Measurements from ENCODE around the gene GRIN3A.

DNA sequence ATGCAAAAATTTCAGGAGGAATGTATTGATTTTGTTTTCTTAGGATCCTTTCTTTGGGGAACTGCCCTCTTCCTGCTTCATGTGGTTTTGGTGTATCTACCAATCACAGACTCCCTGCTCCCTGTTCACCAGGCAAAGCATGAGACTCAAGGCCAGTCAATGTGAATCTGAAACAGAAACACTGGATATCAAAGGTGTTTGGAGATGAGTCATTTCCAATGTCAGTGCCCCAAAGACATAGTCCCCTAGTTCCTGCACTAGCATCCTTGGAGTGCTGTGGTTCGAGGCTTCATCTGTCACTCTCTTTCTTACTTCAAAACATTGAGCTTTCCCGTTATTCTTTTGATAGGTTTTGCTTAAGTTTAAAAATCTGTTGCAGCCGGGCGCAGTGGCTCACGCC, 151.8 kb downstream of the GRIN3A start:
- TF ChIP-seq POLR2A (IDR thresholded peaks at IDR 0.05) = no peak
- TF ChIP-seq, protein P1, sequence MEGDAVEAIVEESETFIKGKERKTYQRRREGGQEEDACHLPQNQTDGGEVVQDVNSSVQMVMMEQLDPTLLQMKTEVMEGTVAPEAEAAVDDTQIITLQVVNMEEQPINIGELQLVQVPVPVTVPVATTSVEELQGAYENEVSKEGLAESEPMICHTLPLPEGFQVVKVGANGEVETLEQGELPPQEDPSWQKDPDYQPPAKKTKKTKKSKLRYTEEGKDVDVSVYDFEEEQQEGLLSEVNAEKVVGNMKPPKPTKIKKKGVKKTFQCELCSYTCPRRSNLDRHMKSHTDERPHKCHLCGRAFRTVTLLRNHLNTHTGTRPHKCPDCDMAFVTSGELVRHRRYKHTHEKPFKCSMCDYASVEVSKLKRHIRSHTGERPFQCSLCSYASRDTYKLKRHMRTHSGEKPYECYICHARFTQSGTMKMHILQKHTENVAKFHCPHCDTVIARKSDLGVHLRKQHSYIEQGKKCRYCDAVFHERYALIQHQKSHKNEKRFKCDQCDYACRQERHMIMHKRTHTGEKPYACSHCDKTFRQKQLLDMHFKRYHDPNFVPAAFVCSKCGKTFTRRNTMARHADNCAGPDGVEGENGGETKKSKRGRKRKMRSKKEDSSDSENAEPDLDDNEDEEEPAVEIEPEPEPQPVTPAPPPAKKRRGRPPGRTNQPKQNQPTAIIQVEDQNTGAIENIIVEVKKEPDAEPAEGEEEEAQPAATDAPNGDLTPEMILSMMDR (IDR thresholded peaks at IDR 0.05) = no peak

All from esophagus squamous epithelium (tissue), 4 donors.